ENCODE data around the gene BBOF1. TPM values are rescaled to one million over a fixed set of nuclear protein-coding genes. Genes with fewer than 3 reads are reported as not detected.
"Not testable (repeated sequence)": the region's sequence is repeated elsewhere in the genome, so short reads cannot be mapped to it uniquely, and the experiment has no call there.

The BBOF1 gene
- total RNA-seq, 1 donor from 2014 or later, result 1.2 TPM

DNA sequence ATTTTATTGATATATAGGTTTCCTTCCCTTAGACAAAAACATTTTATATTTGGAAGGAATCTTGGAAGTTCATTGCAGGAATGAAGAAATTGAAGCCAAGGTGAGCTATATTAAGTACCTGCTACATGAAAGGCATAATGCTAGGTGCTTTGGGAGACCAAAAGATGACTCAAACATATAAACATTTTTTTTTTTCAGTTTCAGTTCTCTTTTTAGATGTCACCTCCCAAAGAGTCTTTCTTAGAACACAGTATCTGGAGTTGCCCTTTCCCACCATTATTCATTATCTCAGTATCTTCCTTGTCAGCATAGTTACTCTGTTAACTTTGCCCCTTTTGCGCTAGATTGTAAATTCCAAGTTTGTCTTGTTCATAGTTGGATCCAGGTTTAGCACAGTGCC is 66.7 kb downstream of the BBOF1 start:
- H3K4me3 ChIP-seq (ENCODE audit: low read depth, low read length), result peak overlapping the region; percentile 86
- DNase-seq (ENCODE audit: low read depth), result no peak
- TF ChIP-seq, protein P1, sequence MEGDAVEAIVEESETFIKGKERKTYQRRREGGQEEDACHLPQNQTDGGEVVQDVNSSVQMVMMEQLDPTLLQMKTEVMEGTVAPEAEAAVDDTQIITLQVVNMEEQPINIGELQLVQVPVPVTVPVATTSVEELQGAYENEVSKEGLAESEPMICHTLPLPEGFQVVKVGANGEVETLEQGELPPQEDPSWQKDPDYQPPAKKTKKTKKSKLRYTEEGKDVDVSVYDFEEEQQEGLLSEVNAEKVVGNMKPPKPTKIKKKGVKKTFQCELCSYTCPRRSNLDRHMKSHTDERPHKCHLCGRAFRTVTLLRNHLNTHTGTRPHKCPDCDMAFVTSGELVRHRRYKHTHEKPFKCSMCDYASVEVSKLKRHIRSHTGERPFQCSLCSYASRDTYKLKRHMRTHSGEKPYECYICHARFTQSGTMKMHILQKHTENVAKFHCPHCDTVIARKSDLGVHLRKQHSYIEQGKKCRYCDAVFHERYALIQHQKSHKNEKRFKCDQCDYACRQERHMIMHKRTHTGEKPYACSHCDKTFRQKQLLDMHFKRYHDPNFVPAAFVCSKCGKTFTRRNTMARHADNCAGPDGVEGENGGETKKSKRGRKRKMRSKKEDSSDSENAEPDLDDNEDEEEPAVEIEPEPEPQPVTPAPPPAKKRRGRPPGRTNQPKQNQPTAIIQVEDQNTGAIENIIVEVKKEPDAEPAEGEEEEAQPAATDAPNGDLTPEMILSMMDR (conservative IDR thresholded peaks at IDR 0.05; ENCODE audit: low read depth, low read length), result no peak

DNA sequence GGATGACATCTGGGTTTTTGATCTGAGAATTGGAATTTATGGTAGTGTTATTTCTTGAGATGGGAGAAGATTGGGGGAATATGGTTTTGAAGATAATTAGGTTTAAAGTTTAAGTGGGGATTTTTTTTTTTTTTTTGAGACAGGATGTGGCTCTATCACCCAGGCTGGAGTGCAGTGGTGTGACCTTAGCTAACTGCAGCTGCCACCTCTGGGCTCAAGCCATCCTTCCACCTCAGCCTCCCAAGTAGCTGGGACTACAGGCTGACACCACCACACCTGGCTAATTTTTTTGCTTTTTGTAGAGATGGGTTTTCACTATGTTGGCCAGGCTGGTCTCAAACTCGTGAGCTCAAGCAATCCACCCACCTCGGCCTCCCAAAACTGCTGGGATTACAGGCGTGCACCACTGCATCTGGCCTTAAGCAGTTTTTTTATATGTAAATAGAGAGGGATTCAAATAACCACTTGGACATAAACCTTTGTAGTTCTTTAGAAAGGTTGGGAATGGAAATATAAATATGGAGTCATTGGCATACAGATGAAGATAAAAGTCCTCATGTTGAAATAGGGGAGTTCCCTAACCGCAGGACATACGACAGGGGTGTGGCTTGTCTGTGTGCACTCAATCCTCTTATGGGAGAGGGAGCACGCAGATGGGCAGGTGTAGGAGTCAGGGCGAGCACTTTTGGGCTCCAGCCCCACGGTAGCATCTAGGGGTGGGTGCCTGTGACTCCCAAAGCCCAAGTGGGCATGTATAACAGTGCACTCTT is 70.3 kb downstream of the BBOF1 start:
- DNase-seq (ENCODE audit: low read depth), result no peak
- H3K4me3 ChIP-seq (ENCODE audit: low read depth, low read length), result no peak overlapping the region
- TF ChIP-seq, protein P1 (conservative IDR thresholded peaks at IDR 0.05; ENCODE audit: low read depth, low read length), result no peak

DNA sequence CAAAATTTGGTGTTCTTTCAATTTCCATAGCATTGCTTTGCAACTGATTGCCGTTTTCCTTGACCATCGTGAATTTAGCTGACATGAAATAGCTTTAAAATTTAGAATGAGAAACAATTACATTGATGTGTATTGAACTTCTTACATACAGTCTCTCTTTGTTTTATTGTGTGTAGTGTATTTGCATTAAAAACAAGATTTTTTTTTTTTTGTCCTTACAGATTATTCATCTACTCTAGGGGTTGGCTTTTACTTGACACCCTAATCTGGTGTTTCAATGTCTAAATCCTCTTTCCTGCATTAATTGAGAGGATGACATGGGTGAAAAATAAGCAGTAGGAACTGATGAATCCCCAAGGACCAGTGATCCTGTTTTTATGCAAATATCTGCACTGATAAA is 86.2 kb downstream of the BBOF1 start:
- DNase-seq (ENCODE audit: low read depth), result no peak
- TF ChIP-seq, protein P1 (conservative IDR thresholded peaks at IDR 0.05; ENCODE audit: low read depth, low read length), result no peak

DNA sequence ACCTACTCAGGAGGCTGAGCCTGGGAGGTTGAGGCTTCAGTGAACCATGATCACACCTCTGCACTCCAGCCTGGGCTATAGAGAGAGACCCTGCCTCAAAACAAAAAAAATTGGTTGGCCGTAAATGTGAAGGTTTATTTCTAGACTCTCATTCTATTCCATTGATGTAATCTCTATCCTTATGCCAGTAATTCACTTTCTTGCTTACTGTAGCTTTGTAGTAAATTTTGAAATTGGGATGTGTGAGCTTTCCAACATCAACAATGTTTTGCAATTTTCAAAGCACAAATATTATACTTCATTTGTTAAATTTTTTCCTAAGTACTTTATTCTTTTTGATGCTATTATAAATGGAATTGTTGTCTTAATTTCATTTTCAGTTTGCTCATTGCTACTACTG is 90.2 kb downstream of the BBOF1 start:
- no peak for DNase-seq (ENCODE audit: low read depth)
- H3K4me3 ChIP-seq (ENCODE audit: low read depth, low read length), result no peak overlapping the region
- TF ChIP-seq, protein P1 (conservative IDR thresholded peaks at IDR 0.05; ENCODE audit: low read depth, low read length), result no peak

More for the DNA sequence above, 86.2 kb downstream of the BBOF1 start:
- no peak overlapping the region for H3K4me3 ChIP-seq (ENCODE audit: low read depth, low read length)

DNA sequence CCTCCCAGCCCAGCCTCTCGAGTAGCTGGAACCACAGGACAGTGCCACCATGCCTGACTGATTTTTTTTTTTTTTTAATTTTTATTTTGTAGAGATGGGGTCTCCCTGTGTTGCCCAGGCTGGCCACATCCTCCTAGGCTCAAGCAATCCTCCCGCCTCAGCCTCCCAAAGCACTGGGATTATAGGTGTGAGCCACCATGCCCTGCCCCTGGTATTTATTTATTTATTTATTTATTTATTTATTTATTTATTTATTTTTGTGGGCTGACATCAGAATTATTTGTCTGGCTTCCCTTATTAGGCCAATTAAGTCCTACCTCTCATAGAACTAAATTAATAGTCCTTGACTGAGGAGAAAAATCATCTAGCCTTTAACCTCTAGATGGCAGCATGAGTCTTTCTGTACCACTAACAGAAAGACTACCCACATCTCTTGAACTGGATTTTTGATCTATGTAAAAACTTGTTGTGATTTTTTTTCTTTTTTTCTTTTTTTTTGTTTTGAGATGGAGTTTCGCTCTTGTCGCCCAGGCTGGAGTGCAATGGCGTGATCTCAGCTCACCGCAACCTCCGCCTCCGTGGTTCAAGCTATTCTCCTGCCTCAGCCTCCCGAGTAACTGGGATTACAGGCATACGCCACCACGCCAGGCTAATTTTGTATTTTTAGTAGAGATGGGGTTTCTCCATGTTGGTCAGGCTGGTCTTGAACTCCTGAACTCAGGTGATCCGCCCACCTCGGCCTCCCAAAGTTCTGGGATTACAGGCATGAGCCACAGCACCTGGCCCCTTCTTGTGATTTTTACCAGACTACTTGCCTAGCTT is 92.5 kb downstream of the BBOF1 start:
- not testable (repeated sequence) for H3K4me3 ChIP-seq (ENCODE audit: low read depth, low read length)
- TF ChIP-seq, protein P1 (conservative IDR thresholded peaks at IDR 0.05; ENCODE audit: low read depth, low read length), result peak; percentile 71
- peak; percentile 23 for DNase-seq (ENCODE audit: low read depth)

Other genes starting within 250 kb of the BBOF1 start
- 4.8 and 5.4 TPM in 2 replicates for gene PTGR2, start 167.5 kb upstream of the BBOF1 start, total RNA-seq
- gene ZNF410, start 132.5 kb upstream of the BBOF1 start, total RNA-seq, result 43.8 and 52.9 TPM in 2 replicates
- gene FAM161B, start 69.3 kb upstream of the BBOF1 start, total RNA-seq, result 1.7 and 2.7 TPM in 2 replicates
- gene COQ6, start 69.0 kb upstream of the BBOF1 start, total RNA-seq, result 27.3 and 38.1 TPM in 2 replicates
- 2.7 and 4.8 TPM in 2 replicates for gene ENTPD5, start 61 bp upstream of the BBOF1 start, total RNA-seq
- gene ALDH6A1, start 65.1 kb downstream of the BBOF1 start, total RNA-seq, result 3.5 and 7.9 TPM in 2 replicates
- 4.6 and 7.2 TPM in 2 replicates for gene LIN52, start 65.6 kb downstream of the BBOF1 start, total RNA-seq
- gene VSX2, start 220.1 kb downstream of the BBOF1 start, total RNA-seq, result not detected in 2 replicates